AG09319 (cell line): ENCODE results near the gene CRLF3.
"Not testable (repeated sequence)": the region's sequence is repeated elsewhere in the genome, so short reads cannot be mapped to it uniquely, and the experiment has no call there.

Source experiments
- DNase-seq: peaks from one replicate; pipeline ENCODE4 v3.0.0-alpha.2; 2010; ENCODE audit warnings: low read depth; ENCODE audit errors: extremely low read depth
- CTCF ChIP-seq: IDR thresholded peaks from 2 replicates; pipeline ENCODE4 v1.5.1; 2011; ENCODE audit warnings: low read depth, mild to moderate bottlenecking, inconsistent platforms, low read length, moderate library complexity

CRLF3 gene

DNA sequence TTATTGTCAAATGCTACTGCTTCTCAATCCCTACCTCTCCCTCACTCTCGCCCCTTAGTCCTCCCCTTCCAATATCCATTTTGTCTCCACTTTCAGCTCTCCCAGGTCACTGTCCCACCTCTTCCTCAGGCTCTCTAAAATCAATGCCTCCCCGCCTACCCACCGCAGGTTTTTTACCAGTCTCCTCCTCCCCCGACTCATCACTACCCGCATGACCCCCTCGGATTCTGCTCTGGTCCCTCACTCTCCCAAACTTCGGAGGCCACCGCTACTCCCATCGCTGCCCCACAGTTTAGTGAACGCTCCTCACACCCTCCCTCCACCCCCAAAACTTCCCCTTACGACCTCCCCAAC, 513 bp downstream of the CRLF3 start:
- DNase-seq: no peak
- no peak for TF ChIP-seq CTCF

GRCh38 chr17:30823421-30823820, 1.1 kb downstream of the CRLF3 start:
- TF ChIP-seq CTCF: no peak
- DNase-seq: no peak

GRCh38 chr17:30822919-30823318, 1.6 kb downstream of the CRLF3 start:
- not testable (repeated sequence) for DNase-seq

DNA sequence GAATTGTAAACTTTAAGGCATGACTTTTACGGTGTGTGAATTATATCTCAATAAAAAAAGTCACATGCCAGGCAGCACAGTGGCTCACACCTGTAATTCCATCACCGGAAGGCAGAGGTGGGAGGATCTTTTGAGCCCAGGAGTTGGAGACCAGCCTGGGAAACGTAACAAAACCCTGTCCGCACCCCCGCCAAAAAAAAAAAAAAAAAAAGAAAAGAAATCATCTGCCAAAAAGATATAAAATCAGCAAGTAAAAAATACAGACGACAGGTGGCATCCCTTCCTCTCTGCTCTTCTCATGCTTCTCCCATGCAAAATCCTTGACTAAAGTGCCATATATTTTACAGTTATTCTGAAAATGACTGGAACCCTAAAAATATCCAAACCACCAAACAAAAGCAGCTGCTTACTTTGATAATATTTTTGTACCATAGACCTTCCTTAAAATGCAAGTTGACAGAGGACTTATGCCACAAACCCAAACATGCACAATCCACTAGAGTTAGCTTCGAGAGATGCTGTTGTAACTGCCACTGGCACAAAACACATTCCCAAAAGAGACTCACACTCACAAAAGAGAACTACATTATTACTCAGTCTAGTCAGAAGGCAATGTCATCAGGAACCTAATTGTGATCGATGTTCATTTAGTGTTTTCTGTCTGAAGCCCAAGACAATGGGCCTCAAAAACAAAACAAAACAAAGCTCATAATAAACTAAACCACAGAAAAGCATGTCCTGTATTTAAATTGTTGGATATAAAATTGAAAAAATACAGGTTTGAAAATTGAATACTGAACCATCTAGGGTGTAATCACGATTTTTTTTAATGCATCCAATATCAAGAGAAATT, 2.4 kb downstream of the CRLF3 start:
- TF ChIP-seq CTCF: no peak
- DNase-seq: no peak

DNA sequence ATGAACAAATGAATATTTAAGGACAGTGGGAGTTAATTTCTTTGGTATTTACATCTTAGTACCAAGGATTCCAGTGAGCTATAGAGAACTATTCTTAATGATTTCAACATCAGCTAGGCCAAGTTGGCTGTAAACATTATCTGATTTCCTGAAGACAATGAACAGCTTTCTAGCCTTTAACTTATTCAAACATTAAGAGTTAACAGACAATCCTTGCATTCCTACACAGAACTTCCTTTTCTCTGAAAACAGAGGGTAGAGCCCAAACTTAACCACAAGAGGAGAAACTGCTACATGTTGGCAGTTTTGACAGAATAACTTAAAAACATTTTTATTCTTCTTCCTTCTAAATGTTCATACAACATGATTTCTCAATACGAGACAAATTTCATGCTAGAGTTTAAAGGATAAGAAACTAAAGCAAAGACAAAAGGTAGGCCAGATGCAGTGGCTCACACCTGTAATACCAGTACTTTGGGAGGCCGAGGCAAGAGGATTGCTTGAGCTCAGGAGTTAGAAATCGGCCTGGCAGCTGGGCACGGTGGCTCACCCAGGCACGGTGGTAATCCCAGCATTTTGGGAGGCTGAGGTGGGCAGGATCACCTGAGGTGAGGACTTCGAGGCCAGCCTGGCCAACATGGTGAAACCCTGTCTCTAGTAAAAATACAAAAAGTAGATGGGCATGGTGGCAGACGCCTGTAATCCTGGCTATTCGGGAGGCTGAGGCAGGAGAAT, 4.4 kb downstream of the CRLF3 start:
- no peak for DNase-seq
- TF ChIP-seq CTCF: no peak

GRCh38 chr17:30816165-30816564, 8.3 kb downstream of the CRLF3 start:
- no peak for TF ChIP-seq CTCF
- no peak for DNase-seq

- DNase-seq: not testable (repeated sequence)
Observed at GRCh38 chr17:30814860-30815259, 9.6 kb downstream of the CRLF3 start.

DNA sequence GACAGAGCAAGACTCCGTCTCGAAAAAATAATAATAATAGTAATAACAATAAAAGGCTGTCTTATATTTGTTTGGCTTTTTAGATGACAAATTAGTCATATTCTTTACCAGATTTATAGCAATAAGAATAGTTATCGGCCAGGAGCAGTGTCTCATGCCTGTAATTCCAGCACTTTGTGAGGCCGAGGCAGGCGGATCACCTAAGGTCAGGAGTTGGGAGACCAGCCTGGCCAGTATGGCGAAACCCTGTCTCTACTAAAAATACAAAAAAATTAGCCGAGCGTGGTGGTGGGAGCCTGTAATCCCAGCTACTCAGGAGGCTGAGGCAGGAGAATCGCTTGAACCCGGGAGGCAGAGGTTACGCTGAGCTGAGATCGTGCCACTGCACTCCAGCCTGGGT, 10.3 kb downstream of the CRLF3 start:
- not testable (repeated sequence) for DNase-seq
